Stimulated activated CD8-positive, alpha-beta memory T cell treated with anti-CD3 and anti-CD28 coated beads, Interleukin-7, amount 100 ng/mL, for 48 hours (primary cell): ENCODE data around the gene TEX264.
"Not testable (repeated sequence)": the region's sequence is repeated elsewhere in the genome, so short reads cannot be mapped to it uniquely, and the experiment has no call there.

Experiments used
- DNase-seq, 2 donors: peaks; one replicate each; pipeline ENCODE4 v3.0.0-alpha.2; 2020; ENCODE audit warnings: low read depth in 1 of 2; ENCODE audit errors: extremely low read depth in 1 of 2

TEX264 gene

GRCh38 chr3:51712963-51713362 lies 41.9 kb downstream of the TEX264 start:
- no peak for DNase-seq

- no peak for DNase-seq
Measured at GRCh38 chr3:51715231-51715976, 44.4 kb downstream of the TEX264 start.

GRCh38 chr3:51715977-51716294 lies 44.9 kb downstream of the TEX264 start:
- DNase-seq = no peak

- no peak for DNase-seq
Measured at GRCh38 chr3:51716805-51717204, 45.8 kb downstream of the TEX264 start.

- no peak for DNase-seq
Measured at GRCh38 chr3:51717446-51717845, 46.4 kb downstream of the TEX264 start.

- no peak for DNase-seq
Measured at GRCh38 chr3:51717947-51718346, 46.9 kb downstream of the TEX264 start.

- peak; percentile 50 to 67 for DNase-seq
Measured at GRCh38 chr3:51718547-51719409, 47.7 kb downstream of the TEX264 start.

- no peak for DNase-seq
Measured at GRCh38 chr3:51719410-51720025, 48.5 kb downstream of the TEX264 start.

- no peak for DNase-seq
Measured at GRCh38 chr3:51720292-51721061, 49.4 kb downstream of the TEX264 start.

- DNase-seq = no peak
Measured at GRCh38 chr3:51721062-51721745, 50.2 kb downstream of the TEX264 start.

GRCh38 chr3:51722362-51722761 lies 51.3 kb downstream of the TEX264 start:
- DNase-seq = no peak

GRCh38 chr3:51727500-51727899 lies 56.4 kb downstream of the TEX264 start:
- no peak for DNase-seq

- DNase-seq = no peak
Measured at GRCh38 chr3:51729042-51729633, 58.1 kb downstream of the TEX264 start.

- DNase-seq = no peak
Measured at GRCh38 chr3:51733859-51734571, 63.0 kb downstream of the TEX264 start.

- DNase-seq = no peak
Measured at GRCh38 chr3:51734572-51734907, 63.5 kb downstream of the TEX264 start.

- DNase-seq = no peak
Measured at GRCh38 chr3:51735039-51735438, 64.0 kb downstream of the TEX264 start.

GRCh38 chr3:51735950-51736349 lies 64.9 kb downstream of the TEX264 start:
- no peak for DNase-seq

- no peak for DNase-seq
Measured at GRCh38 chr3:51739110-51739509, 68.1 kb downstream of the TEX264 start.

- DNase-seq = not testable (repeated sequence)
Measured at GRCh38 chr3:51742320-51742719, 71.3 kb downstream of the TEX264 start.

- DNase-seq = not testable (repeated sequence)
Measured at GRCh38 chr3:51742978-51743377, 71.9 kb downstream of the TEX264 start.
